GDM1 (cell line): ENCODE measurements around the gene CDC42EP5.
A peak's percentile ranks its signal among the peaks of the same experiment; 100 is the strongest.
"Not testable (repeated sequence)": the region's sequence is repeated elsewhere in the genome, so short reads cannot be mapped to it uniquely, and the experiment has no call there.

Experiments used
- DNase-seq: peaks from one replicate; lab custom pipeline; 2025; lab: John Stamatoyannopoulos, UW

Gene CDC42EP5

GRCh38 chr19:54448040-54448773 is 24.9 kb downstream of the CDC42EP5 start:
- peak; percentile 30 for DNase-seq

DNA sequence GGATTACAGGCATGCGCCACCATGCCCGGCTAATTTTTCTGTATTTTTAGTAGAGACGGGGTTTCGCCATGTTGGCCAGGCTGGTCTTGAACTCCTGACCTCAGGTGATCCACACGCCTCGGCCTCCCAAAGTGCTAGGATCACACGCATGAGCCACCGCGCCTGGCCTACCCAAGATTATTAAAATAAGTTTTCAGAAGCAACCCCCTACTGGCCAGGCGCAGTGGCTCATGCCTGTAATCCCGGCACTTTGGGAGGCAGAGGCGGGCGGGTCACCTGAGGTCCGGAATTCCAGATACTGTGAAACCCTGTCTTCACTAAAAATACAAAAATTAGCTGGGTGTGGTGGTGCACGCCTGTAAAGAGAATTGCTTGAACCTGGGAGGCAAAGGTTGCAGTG is 26.7 kb downstream of the CDC42EP5 start:
- DNase-seq, result not testable (repeated sequence)

DNA sequence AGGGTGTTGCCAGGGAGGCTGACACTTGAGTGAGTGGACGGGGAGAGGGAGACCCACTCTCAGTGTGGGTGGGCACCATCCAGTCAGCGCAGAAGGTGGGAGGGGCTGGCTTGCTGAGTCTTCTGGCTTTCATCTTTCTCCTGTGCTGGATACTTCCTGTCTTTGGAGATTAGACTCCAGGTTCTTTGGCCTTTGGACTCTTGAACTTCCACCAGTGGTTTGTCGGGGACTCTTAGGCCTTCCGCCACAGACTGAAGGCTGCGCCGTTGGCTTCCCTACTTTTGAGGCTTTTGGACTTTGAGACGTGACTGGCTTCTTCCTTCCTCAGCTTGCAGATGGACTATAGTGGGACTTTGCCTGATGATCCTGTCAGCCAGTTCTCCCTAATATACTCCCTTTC is 28.4 kb downstream of the CDC42EP5 start:
- DNase-seq, result no peak

DNA sequence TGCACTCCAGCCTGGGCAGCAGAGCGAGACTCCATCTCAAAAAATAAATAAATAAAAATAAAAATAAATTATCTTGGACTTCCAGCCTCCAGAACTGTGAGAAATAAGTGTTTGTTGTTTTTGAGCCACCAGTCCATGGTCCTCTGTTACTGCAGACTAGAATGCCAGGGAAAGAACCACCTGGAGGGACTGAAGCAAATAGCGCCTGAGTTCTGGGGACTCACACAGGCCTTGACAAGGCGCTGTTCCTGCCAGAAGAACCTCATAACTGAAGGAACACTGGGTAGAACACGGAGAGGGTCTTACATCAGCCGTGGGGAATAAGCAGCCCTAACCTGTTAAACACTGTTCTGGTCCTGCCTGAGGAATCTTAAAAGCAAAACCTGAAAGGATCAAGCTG is 32.5 kb downstream of the CDC42EP5 start:
- DNase-seq, result no peak

DNA sequence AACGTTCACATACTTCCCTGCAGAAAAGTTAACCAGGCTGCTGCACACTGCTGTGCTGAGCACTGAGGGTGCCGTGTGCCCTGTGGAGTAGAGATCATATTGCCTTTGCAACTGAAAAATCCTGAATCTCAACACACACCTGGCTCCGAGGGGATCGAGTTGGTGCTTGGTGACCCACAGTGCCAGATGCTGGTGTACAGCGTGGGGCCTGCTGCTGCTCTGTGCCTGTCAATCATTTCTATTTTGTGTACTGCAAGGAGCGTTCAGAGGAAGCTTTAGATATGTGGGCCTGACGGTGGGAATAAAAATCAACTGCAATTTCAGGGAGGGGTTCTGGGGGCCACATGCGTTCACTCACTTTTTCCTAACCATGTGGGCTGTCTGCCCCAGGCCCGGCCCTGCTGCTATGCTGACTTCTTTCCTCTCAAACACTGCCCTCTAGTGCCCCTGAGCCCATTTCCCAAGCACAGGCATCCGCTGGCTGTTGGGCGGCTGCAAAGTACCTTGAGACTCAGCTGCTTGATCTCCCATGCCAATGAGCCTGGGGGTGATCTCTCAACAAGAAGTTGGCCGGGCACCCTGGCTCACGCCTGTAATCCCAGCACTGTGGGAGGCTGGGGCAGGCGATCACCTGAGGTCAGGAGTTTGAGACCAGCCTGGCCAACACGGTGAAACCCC is 33.8 kb downstream of the CDC42EP5 start:
- DNase-seq, result peak; percentile 4

GRCh38 chr19:54436628-54437252 is 36.4 kb downstream of the CDC42EP5 start:
- DNase-seq, result no peak

DNA sequence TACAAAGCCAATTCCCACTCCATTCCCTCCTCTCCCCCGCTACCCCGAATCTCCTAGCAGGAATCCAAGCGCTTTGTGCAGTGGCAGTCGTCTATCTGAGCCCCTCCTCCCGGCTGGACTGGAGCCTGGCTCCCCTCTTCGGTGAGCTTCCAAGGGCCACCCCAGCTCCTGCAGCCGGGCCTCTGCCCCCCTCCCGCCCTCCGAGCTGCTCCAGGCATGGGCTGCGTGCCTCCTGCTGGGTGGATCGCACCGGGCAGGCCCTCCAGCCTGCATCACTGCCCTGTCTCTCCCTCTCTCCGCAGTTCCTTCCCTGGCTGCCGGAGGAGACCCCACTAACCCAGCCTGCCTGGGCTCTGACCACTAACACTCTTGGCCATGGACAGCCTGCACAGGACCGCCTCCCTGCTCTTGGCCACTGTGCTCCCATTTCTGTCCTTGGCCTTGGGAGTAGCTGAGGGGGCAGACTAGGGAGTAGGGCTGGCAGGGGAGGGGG is 37.0 kb downstream of the CDC42EP5 start:
- DNase-seq, result no peak

GRCh38 chr19:54435551-54436016 is 37.5 kb downstream of the CDC42EP5 start:
- DNase-seq, result no peak

GRCh38 chr19:54434873-54435214 is 38.3 kb downstream of the CDC42EP5 start:
- no peak for DNase-seq

- no peak for DNase-seq
Measured at GRCh38 chr19:54434112-54434872, 38.8 kb downstream of the CDC42EP5 start.

DNA sequence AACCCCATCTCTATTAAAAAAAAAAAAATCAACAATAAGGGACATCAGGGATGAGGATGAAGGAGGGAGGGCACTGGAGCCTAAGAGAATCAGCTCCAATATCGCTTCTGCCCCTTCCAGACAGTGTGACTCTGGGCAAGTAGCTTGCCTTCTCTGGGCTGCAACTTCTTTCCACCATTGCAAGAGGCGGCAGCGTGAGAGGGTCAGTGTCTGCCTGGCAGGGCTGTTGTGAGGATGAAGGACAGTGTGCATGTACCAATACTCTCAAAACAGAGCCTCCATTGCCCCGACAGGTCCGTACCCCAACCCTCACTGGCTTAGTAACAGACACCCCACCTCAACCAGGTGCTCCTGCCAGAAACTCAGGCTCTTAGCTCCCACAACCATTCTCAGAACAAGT is 39.4 kb downstream of the CDC42EP5 start:
- DNase-seq, result no peak

GRCh38 chr19:54432144-54432738 is 40.9 kb downstream of the CDC42EP5 start:
- no peak for DNase-seq

DNA sequence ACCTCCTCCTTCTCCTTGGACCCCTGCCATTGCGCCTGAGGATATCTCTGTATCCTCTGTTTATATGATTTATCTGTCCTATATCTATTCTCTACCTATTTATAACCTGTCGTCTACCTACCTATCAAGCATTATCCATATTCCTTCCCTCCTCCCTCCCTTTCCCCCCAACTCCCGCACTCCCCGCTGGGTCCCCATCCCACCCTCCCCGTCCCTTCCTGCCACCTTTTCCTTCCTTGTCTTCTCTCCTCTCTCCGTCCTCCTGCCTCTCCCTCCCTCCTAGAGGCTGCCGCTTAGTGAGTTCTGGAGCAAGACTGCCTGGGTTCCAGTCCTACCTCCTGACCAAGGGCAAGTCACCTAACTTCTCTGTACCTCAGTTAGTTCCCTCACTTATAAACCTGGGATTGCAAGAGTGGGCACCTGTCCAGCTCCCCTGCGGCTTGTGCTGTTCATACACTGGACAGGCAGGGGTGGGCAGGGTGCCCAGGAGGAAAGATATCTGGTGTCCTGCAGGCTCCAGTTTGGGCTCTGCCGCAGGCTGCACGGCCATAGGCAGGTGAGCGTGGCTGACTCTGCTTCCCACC is 41.7 kb downstream of the CDC42EP5 start:
- DNase-seq, result no peak

GRCh38 chr19:54430306-54431254 is 42.5 kb downstream of the CDC42EP5 start:
- peak; percentile 12 for DNase-seq

- no peak for DNase-seq
Measured at GRCh38 chr19:54429545-54430227, 43.4 kb downstream of the CDC42EP5 start.

GRCh38 chr19:54429176-54429495 is 44.0 kb downstream of the CDC42EP5 start:
- DNase-seq, result no peak

- DNase-seq, result no peak
Measured at GRCh38 chr19:54428323-54429175, 44.5 kb downstream of the CDC42EP5 start.

DNA sequence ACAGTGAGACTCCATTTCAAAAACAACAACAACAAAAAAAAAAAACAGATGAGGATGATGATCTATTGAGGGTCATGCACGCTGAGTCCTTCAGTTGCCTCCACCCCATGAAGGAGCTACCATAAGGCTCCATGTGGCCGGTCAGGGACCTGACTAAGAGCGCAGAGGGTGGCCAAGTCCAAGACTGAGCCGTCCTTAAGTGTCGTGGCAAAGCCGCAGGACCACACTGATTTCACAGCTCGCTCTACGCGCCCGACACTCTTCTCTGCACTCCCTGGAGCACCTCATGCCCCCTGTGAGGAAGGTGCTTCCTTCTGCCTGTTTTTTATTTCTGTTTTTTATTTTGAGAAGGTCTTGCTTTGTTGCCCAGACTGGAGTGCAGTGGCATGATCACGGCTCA is 45.5 kb downstream of the CDC42EP5 start:
- DNase-seq, result no peak
